SK-N-SH treated with all-trans-retinoic acid at 6 μM for 48 hours (cell line): ENCODE results near the gene GLI3.

Experiments used
- ARNTL ChIP-seq: fragments of 450-650 bp; formaldehyde crosslinking; IDR thresholded peaks from 2 replicates; pipeline ENCODE4 v1.5.0; 2020; ENCODE audit warnings: low read depth, mild to moderate bottlenecking, moderate library complexity, borderline replicate concordance
- GLIS3 ChIP-seq: fragments of 250-450 bp; sonication (Bioruptor Pico); IDR thresholded peaks from 2 replicates; pipeline ENCODE4 v1.5.0; 2020; ENCODE audit warnings: mild to moderate bottlenecking, moderate library complexity
- RARB ChIP-seq: fragments of 250-450 bp; sonication (Bioruptor Pico); IDR thresholded peaks from 2 replicates; pipeline ENCODE4 v1.8.0; 2021; ENCODE audit warnings: mild to moderate bottlenecking, moderate library complexity
- SNAI2 ChIP-seq: fragments of 250-450 bp; sonication (Bioruptor Pico); IDR thresholded peaks from 2 replicates; pipeline ENCODE4 v1.5.0; 2020; ENCODE audit warnings: mild to moderate bottlenecking, moderate library complexity
- ZC3H10 ChIP-seq: fragments of 250-450 bp; sonication (Bioruptor Pico); IDR thresholded peaks from 2 replicates; pipeline ENCODE4 v1.5.1; 2021; ENCODE audit warnings: mild to moderate bottlenecking, moderate library complexity
- ZFP3 ChIP-seq: fragments of 250-450 bp; sonication (Bioruptor Pico); IDR thresholded peaks from 2 replicates; pipeline ENCODE4 v1.5.0; 2020; ENCODE audit warnings: mild to moderate bottlenecking, moderate library complexity
- ZNF70 ChIP-seq: fragments of 450-650 bp; formaldehyde crosslinking; IDR thresholded peaks from 2 replicates; pipeline ENCODE4 v1.5.0; 2020; ENCODE audit warnings: mild to moderate bottlenecking, moderate library complexity
- TF ChIP-seq, protein P1 (sequence below): fragments of 250-450 bp; sonication (Bioruptor Pico); IDR thresholded peaks from 2 replicates; pipeline ENCODE4 v1.8.0; 2020; ENCODE audit warnings: mild to moderate bottlenecking, moderate library complexity, borderline replicate concordance

DNA sequence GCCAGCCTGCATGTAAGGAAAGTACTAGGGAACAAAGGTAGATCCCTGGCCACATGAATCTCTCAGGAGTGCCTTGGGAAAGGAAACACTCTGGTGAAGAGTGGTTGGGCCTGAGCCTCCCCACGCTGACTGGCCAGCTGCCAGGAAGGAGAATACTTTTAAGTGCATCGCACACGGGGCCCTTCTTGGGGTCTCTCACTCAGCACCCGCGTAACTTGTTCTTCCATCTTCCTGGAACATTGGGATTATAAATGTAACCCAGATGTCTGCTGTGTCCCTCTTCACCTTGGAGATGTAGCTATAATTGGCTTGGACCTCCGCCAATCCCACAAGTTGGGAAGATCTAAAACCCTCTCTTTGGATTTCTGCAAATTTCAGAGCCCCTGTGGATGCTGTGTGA is 4.4 kb upstream of the GLI3 start:
- no peak for TF ChIP-seq SNAI2 (CRISPR knock-in tag)
- TF ChIP-seq, protein P1, sequence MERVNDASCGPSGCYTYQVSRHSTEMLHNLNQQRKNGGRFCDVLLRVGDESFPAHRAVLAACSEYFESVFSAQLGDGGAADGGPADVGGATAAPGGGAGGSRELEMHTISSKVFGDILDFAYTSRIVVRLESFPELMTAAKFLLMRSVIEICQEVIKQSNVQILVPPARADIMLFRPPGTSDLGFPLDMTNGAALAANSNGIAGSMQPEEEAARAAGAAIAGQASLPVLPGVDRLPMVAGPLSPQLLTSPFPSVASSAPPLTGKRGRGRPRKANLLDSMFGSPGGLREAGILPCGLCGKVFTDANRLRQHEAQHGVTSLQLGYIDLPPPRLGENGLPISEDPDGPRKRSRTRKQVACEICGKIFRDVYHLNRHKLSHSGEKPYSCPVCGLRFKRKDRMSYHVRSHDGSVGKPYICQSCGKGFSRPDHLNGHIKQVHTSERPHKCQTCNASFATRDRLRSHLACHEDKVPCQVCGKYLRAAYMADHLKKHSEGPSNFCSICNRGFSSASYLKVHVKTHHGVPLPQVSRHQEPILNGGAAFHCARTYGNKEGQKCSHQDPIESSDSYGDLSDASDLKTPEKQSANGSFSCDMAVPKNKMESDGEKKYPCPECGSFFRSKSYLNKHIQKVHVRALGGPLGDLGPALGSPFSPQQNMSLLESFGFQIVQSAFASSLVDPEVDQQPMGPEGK (CRISPR knock-in tag) = no peak
- TF ChIP-seq ZNF70 (CRISPR knock-in tag) = no peak
- no peak for TF ChIP-seq RARB (CRISPR knock-in tag)
- no peak for TF ChIP-seq GLIS3 (CRISPR knock-in tag)
- no peak for TF ChIP-seq ZFP3 (CRISPR knock-in tag)
- no peak for TF ChIP-seq ARNTL
- TF ChIP-seq ZC3H10 (CRISPR knock-in tag) = no peak
